Measurements from ENCODE around the gene PRKAR1B.

DNA sequence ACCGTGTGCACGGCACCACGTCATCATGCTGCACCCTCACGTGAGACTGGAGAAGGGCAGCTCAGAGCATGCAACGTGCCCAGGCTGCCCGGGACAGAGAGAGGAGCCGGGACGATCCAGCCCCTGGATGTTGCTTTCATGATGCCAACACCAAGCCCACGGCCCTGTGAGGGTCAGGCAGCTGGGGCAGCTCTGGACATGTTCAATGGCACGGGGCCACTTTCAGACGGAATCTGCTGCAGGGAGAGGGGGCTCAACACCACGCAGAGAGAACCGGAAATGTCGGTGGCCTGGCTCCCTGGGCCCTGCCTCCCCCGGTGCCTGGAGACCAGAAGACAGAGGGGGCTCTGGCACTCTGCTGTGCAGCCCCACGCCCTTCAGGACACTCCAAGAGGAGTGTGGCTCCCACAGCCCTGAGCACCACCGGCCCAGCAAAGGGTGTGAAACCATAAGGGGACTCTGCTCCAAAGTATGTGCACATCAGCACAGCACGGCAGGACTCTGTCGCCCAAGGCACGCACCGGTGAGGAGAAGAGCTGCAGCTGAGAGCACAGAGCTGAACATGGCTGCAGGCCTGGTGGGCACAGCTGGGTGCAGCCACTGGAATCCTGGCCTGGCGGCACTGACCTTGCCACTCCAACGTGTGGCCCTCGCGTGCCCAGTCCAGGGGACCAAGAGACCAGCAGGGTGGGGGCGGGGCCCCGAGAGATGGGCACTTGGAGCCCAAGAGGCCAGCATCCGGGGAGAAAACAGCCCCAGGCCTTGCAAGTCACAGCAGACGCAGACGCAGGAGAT lies 137.1 kb downstream of the PRKAR1B start:
- TF ChIP-seq, protein P1, sequence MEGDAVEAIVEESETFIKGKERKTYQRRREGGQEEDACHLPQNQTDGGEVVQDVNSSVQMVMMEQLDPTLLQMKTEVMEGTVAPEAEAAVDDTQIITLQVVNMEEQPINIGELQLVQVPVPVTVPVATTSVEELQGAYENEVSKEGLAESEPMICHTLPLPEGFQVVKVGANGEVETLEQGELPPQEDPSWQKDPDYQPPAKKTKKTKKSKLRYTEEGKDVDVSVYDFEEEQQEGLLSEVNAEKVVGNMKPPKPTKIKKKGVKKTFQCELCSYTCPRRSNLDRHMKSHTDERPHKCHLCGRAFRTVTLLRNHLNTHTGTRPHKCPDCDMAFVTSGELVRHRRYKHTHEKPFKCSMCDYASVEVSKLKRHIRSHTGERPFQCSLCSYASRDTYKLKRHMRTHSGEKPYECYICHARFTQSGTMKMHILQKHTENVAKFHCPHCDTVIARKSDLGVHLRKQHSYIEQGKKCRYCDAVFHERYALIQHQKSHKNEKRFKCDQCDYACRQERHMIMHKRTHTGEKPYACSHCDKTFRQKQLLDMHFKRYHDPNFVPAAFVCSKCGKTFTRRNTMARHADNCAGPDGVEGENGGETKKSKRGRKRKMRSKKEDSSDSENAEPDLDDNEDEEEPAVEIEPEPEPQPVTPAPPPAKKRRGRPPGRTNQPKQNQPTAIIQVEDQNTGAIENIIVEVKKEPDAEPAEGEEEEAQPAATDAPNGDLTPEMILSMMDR (IDR thresholded peaks at IDR 0.05) = no peak
- TF ChIP-seq EZH2 (IDR thresholded peaks at IDR 0.05; ENCODE audit: borderline replicate concordance, insufficient read depth, low read depth, low read length, poor library complexity, severe bottlenecking) = no peak

All from B cell (primary cell).